KMS-11 (cell line): ENCODE measurements around the gene PUSL1.

ENCODE experiments used
- H2AFZ ChIP-seq: fragments of 200-600 bp; sonication (generic); 2 replicates; pipeline ENCODE4 v1.6.1; 2016; ENCODE audit warnings: antibody characterized with exemption, mixed run types, low read depth
- H3K27ac ChIP-seq: fragments of 200-600 bp; sonication (generic); 2 replicates; pipeline ENCODE4 v1.6.1; 2016; ENCODE audit warnings: mild to moderate bottlenecking, mixed run types
- H3K27me3 ChIP-seq: fragments of 200-600 bp; sonication (generic); 2 replicates; pipeline ENCODE4 v1.6.1; 2017; ENCODE audit warnings: mild to moderate bottlenecking, low read depth, mixed run types, moderate library complexity; ENCODE audit not compliant: insufficient read depth
- H3K36me3 ChIP-seq: fragments of 200-600 bp; sonication (generic); 2 replicates; pipeline ENCODE4 v1.6.1; 2017; ENCODE audit warnings: mild to moderate bottlenecking, mixed run types; ENCODE audit not compliant: insufficient read depth
- H3K4me1 ChIP-seq: fragments of 200-600 bp; sonication (generic); 2 replicates; pipeline ENCODE4 v1.6.1; 2016; ENCODE audit warnings: mild to moderate bottlenecking, low read depth, mixed run types; ENCODE audit not compliant: poor library complexity, severe bottlenecking
- H3K4me2 ChIP-seq: fragments of 200-600 bp; sonication (generic); 2 replicates; pipeline ENCODE4 v1.7.0; 2016; ENCODE audit warnings: mild to moderate bottlenecking, mixed run types
- H3K4me3 ChIP-seq: fragments of 200-600 bp; sonication (generic); IDR thresholded peaks from 2 replicates; pipeline ENCODE4 v1.6.1; 2017; ENCODE audit warnings: low read depth, low read length, mixed read lengths; ENCODE audit not compliant: insufficient read depth
- H3K79me2 ChIP-seq: fragments of 200-600 bp; sonication (generic); 2 replicates; pipeline ENCODE4 v1.6.1; 2016; ENCODE audit warnings: low read depth, mixed run types; ENCODE audit not compliant: insufficient read depth
- H3K9ac ChIP-seq: fragments of 200-600 bp; sonication (generic); 2 replicates; pipeline ENCODE4 v1.6.1; 2016; ENCODE audit warnings: mild to moderate bottlenecking, mixed run types
- H4K20me1 ChIP-seq: fragments of 200-600 bp; sonication (generic); 2 replicates; pipeline ENCODE4 v1.6.1; 2016; ENCODE audit warnings: mild to moderate bottlenecking, mixed run types; ENCODE audit not compliant: insufficient read depth
- CTCF ChIP-seq: fragments of 200-600 bp; sonication (generic); conservative IDR thresholded peaks from 2 replicates; pipeline ENCODE4 v1.6.1; 2017; ENCODE audit warnings: low read depth, mild to moderate bottlenecking, antibody characterized with exemption, low read length, moderate library complexity, mixed read lengths

PUSL1 gene

GRCh38 chr1:1322418-1322817 is 14.0 kb downstream of the PUSL1 start:
- no peak overlapping the region for H3K4me3 ChIP-seq
- no peak overlapping the region for H3K4me2 ChIP-seq
- TF ChIP-seq CTCF, result no peak
- H3K36me3 ChIP-seq, result no peaks in the 10 kb centered on the region
- H3K9ac ChIP-seq, result no peak overlapping the region
- no peaks in the 10 kb centered on the region for H4K20me1 ChIP-seq
- peaks cover 22% of the 10 kb centered on the region for H3K4me1 ChIP-seq
- H3K79me2 ChIP-seq, result peaks cover 55% of the 10 kb centered on the region
- no peak overlapping the region for H2AFZ ChIP-seq
- H3K27ac ChIP-seq, result no peak overlapping the region
- no peaks in the 10 kb centered on the region for H3K27me3 ChIP-seq

GRCh38 chr1:1322952-1323351 is 14.6 kb downstream of the PUSL1 start:
- H4K20me1 ChIP-seq, result no peaks in the 10 kb centered on the region

GRCh38 chr1:1324084-1324523 is 15.7 kb downstream of the PUSL1 start:
- H3K36me3 ChIP-seq, result no peaks in the 10 kb centered on the region
- H2AFZ ChIP-seq, result peak overlapping the region; percentile 78; the same call in 1 of the 2 replicates
- peaks cover 22% of the 10 kb centered on the region for H3K4me1 ChIP-seq
- H3K27ac ChIP-seq, result peak overlapping the region; percentile 39; the same call in 1 of the 2 replicates
- TF ChIP-seq CTCF, result no peak
- H3K4me2 ChIP-seq, result no peak overlapping the region
- no peak overlapping the region for H3K4me3 ChIP-seq
- no peaks in the 10 kb centered on the region for H4K20me1 ChIP-seq
- no peaks in the 10 kb centered on the region for H3K27me3 ChIP-seq
- peaks cover 55% of the 10 kb centered on the region for H3K79me2 ChIP-seq
- peak overlapping the region; percentile 75; the same call in 1 of the 2 replicates for H3K9ac ChIP-seq

More at GRCh38 chr1:1322952-1323351, 14.6 kb downstream of the PUSL1 start:
- H3K27me3 ChIP-seq, result no peaks in the 10 kb centered on the region
- no peak for TF ChIP-seq CTCF
- H3K79me2 ChIP-seq, result peaks cover 55% of the 10 kb centered on the region
- peak overlapping the region; percentile 23; the same call in 1 of the 2 replicates for H3K4me2 ChIP-seq
- peaks cover 22% of the 10 kb centered on the region for H3K4me1 ChIP-seq
- H2AFZ ChIP-seq, result no peak overlapping the region
- H3K4me3 ChIP-seq, result no peak overlapping the region
- no peak overlapping the region; the same call in 1 of the 2 replicates for H3K9ac ChIP-seq
- H3K36me3 ChIP-seq, result no peaks in the 10 kb centered on the region
- H3K27ac ChIP-seq, result no peak overlapping the region

- peak within 1 kb of the TSS; percentile 88 for H3K4me2 ChIP-seq
- H3K4me3 ChIP-seq, result peak within 1 kb of the TSS; percentile 76
- peaks cover 49% of the 10 kb centered on the region for H3K79me2 ChIP-seq
- H4K20me1 ChIP-seq, result no peaks in the 10 kb centered on the region
- peak within 1 kb of the TSS; percentile 75; the same call in 1 of the 2 replicates for H3K9ac ChIP-seq
- peaks cover 22% of the 10 kb centered on the region for H3K4me1 ChIP-seq
- no peaks in the 10 kb centered on the region for H3K27me3 ChIP-seq
- H3K36me3 ChIP-seq, result no peaks in the 10 kb centered on the region
- no peak for TF ChIP-seq CTCF
- H3K27ac ChIP-seq, result peak within 1 kb of the TSS; percentile 39; the same call in 1 of the 2 replicates
- H2AFZ ChIP-seq, result peak within 1 kb of the TSS; percentile 78
These were observed 16.3 kb downstream of the PUSL1 start, which contains the start of the genes CPTP and INTS11 for GRCh38 chr1:1324524-1325287. TSS of gene CPTP (plus strand) at chr1:1324802. CDS start at chr1:1326911, 2,109 bp downstream. TSS of gene INTS11 (minus strand) at chr1:1324660. CDS start at chr1:1324608, 52 bp downstream.
